A673 (cell line): ENCODE results near the gene C1orf74.

Source experiments
- CTCF ChIP-seq: fragments of 300-800, 200-600 bp; sonication (generic); conservative IDR thresholded peaks from 2 replicates; pipeline ENCODE4 v1.5.1; 2017; ENCODE audit warnings: low read depth, mild to moderate bottlenecking, antibody characterized with exemption, low read length, moderate library complexity, mixed read lengths
- EZH2 ChIP-seq: fragments of 200-600 bp; sonication (generic); IDR thresholded peaks from 2 replicates; pipeline ENCODE4 v1.6.1; 2017; ENCODE audit warnings: borderline replicate concordance, low read depth, mild to moderate bottlenecking, mixed read lengths, antibody characterized with exemption, low read length; ENCODE audit not compliant: poor library complexity, severe bottlenecking

DNA sequence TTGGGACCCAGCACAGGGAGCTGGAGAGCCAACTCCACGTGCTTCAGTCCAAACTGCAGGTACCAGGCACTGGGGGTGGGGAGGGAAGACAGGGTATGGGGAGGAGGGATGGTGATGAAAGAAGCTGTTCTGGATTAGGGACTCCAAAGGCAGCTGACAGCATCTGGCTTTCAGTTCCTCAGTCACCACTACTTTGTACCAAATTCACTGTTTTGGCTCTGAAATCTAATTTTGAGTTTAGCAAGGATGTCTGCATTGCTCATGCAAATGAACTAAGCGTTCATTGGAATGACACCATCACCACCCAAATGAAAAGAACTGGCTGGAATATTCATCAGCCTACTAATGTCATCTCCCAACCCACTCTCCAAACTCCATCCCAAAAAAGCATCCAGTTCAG is 8.7 kb downstream of the C1orf74 start:
- TF ChIP-seq CTCF, result no peak
- no peak for TF ChIP-seq EZH2
